Kidney (tissue), 14 donors: Measurements from ENCODE around the gene INHBE. TPM values are rescaled to one million over a fixed set of nuclear protein-coding genes. Genes with fewer than 3 reads are reported as not detected.

Source experiments
- DNase-seq, 5 donors: peaks; one replicate each; pipeline ENCODE4 v3.0.0-alpha.2; 2013 to 2020
- FAIRE-seq: peaks from 2 replicates; lab custom pipeline; 2012; peaks lifted over from hg19 to GRCh38; lab: Jason Lieb, UNC
- H3K27ac ChIP-seq, 2 donors: one replicate each; pipeline ENCODE4 v1.7.0; 2013; ENCODE audit warnings: low read depth in 2 of 2, low read length in 2 of 2, inconsistent platforms in 1 of 2
- H3K27me3 ChIP-seq: one replicate; pipeline ENCODE4 v1.7.1; 2013; ENCODE audit warnings: low read length, inconsistent platforms; ENCODE audit not compliant: control insufficient read depth, insufficient read depth
- H3K36me3 ChIP-seq, 3 donors: one replicate each; pipeline versions ENCODE4 v1.7.0 to v1.7.1; 2013; ENCODE audit warnings: low read length in 3 of 3, control low read depth in 1 of 3, inconsistent platforms in 1 of 3; ENCODE audit not compliant: insufficient read depth in 3 of 3, control insufficient read depth in 2 of 3
- H3K4me1 ChIP-seq, 3 donors: one replicate each; pipeline versions ENCODE4 v1.7.0 to v1.7.1; 2013; ENCODE audit warnings: low read length in 3 of 3, inconsistent platforms in 1 of 3, low read depth in 1 of 3; ENCODE audit not compliant: control insufficient read depth in 2 of 3, insufficient read depth in 2 of 3
- H3K4me3 ChIP-seq, 3 donors: one replicate each; pipeline versions ENCODE4 v1.7.0 to v1.8.1; 2013; ENCODE audit warnings: low read length in 3 of 3, control low read depth in 1 of 3, inconsistent platforms in 1 of 3
- H3K9ac ChIP-seq, 3 donors: one replicate each; pipeline versions ENCODE4 v1.7.0 to v1.7.1; 2013; ENCODE audit warnings: low read length in 3 of 3, control low read depth in 1 of 3, inconsistent platforms in 1 of 3
- H3K9me3 ChIP-seq, 3 donors: one replicate each; pipeline versions ENCODE4 v1.7.0 to v1.7.1; 2013; ENCODE audit warnings: low read length in 3 of 3, control low read depth in 1 of 3, inconsistent platforms in 1 of 3; ENCODE audit not compliant: control insufficient read depth in 2 of 3, insufficient read depth in 1 of 3
- intact Hi-C: fragments of 100-400 bp; cut with DNase I; formaldehyde crosslinking; loops from one replicate; pipeline ENCODE4 v1.11.1; 2022
- polyA plus RNA-seq: library from polyadenylated mRNA; stranded (reverse); fragments of 350-450 nt; fragmentation: Illumina TruSeq; extraction: RNeasy Lipid Tissue Mini Kit (QIAGEN cat#74804); gene quantifications from one replicate; pipeline ENCODE4 v1.2.3, GENCODE V29; 2014; ENCODE audit warnings: low read depth, low replicate concordance; ENCODE audit not compliant: insufficient read depth
- total RNA-seq: library from RNA; stranded (reverse); fragmentation: NEBNext Ultra II Directional; extraction: Animal tissue kit (Norgen Biotek cat#: 25700); gene quantifications from one replicate; pipeline ENCODE4 v1.2.1, GENCODE V29; 2021
- TF ChIP-seq, protein P1 (sequence below): IDR thresholded peaks from 3 replicates; pipeline ENCODE4 v1.5.1; 2012; ENCODE audit warnings: mild to moderate bottlenecking, moderate library complexity, borderline replicate concordance; ENCODE audit not compliant: insufficient read depth; ENCODE audit errors: extremely low read depth
- donor health status: control.
- donor health status: control.
- donor health status: control.
- donor health status: control.
- donor health status: control.
- donor health status: DM: yes; HTN: yes; CAD: no.
- donor health status: Normal renal cell carcinoma (clear cell type).

Gene INHBE
- total and polyA plus RNA-seq, 2 donors from 2014 or later: 0.19 to 0.30 TPM

DNA sequence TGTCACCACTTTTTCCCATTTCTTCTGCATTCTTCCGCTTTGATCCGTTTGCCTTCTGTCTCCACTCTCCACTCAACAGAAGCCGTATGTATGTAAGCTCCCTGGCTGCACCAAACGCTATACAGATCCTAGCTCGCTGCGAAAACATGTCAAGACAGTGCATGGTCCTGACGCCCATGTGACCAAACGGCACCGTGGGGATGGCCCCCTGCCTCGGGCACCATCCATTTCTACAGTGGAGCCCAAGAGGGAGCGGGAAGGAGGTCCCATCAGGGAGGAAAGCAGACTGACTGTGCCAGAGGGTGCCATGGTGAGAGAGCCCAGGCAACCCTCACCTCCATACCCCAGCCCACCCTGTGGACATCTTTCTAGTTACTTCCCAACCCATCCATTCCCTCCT lies 12.8 kb downstream of the INHBE start:
- TF ChIP-seq, protein P1, sequence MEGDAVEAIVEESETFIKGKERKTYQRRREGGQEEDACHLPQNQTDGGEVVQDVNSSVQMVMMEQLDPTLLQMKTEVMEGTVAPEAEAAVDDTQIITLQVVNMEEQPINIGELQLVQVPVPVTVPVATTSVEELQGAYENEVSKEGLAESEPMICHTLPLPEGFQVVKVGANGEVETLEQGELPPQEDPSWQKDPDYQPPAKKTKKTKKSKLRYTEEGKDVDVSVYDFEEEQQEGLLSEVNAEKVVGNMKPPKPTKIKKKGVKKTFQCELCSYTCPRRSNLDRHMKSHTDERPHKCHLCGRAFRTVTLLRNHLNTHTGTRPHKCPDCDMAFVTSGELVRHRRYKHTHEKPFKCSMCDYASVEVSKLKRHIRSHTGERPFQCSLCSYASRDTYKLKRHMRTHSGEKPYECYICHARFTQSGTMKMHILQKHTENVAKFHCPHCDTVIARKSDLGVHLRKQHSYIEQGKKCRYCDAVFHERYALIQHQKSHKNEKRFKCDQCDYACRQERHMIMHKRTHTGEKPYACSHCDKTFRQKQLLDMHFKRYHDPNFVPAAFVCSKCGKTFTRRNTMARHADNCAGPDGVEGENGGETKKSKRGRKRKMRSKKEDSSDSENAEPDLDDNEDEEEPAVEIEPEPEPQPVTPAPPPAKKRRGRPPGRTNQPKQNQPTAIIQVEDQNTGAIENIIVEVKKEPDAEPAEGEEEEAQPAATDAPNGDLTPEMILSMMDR: no peak
- no peak overlapping the region for H3K4me3 ChIP-seq
- no peaks in the 10 kb centered on the region for H3K9me3 ChIP-seq
- FAIRE-seq (no peak), DNase-seq (no peak)
- intact Hi-C loops: no loop called here
- no peak overlapping the region for H3K27ac ChIP-seq
- H3K27me3 ChIP-seq: no peaks in the 10 kb centered on the region
- H3K9ac ChIP-seq: no peak overlapping the region
- H3K4me1 ChIP-seq: no peaks in the 10 kb centered on the region
- H3K36me3 ChIP-seq: no peaks in the 10 kb centered on the region

DNA sequence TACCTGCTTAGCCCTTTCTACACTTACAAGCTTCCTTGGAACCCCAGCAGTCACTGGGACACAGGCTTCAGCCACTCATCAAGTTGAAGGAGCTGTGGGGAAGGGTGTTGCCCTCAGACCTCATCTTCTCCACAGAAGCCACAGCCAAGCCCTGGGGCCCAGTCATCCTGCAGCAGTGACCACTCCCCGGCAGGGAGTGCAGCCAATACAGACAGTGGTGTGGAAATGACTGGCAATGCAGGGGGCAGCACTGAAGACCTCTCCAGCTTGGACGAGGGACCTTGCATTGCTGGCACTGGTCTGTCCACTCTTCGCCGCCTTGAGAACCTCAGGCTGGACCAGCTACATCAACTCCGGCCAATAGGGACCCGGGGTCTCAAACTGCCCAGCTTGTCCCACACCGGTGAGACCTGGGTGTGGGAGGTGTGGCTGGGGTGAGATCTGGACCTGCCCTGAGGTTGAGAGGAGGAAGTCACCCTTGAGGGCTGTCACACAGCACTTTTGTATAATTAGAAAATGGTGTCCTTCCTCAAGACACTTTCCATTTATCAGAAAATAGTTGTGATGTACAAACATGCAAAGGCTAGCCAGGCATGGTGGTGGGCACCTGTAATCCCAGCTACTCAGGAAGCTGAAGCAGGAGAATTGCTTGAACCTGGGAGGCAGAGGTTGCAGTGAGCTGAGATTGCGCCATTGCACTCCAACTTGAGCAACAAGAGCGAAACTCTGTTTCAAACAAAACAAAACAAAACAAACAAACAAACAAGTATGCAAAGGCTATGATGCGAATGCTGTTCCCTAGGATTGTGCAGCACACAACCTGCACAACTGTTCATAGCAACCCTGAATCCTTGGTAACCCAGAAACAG lies 14.4 kb downstream of the INHBE start:
- TF ChIP-seq, protein P1: no peak
- H3K27me3 ChIP-seq: peaks cover 9% of the 10 kb centered on the region
- no peak overlapping the region for H3K27ac ChIP-seq
- intact Hi-C loops: no loop called here
- DNase-seq (no peak), FAIRE-seq (no peak)
- H3K4me3 ChIP-seq: no peak overlapping the region
- H3K9me3 ChIP-seq: no peaks in the 10 kb centered on the region
- H3K36me3 ChIP-seq: no peaks in the 10 kb centered on the region
- no peak overlapping the region for H3K9ac ChIP-seq
- H3K4me1 ChIP-seq: peaks cover 0 to under 1% (median 0%) of the 10 kb centered on the region in 3 donors

DNA sequence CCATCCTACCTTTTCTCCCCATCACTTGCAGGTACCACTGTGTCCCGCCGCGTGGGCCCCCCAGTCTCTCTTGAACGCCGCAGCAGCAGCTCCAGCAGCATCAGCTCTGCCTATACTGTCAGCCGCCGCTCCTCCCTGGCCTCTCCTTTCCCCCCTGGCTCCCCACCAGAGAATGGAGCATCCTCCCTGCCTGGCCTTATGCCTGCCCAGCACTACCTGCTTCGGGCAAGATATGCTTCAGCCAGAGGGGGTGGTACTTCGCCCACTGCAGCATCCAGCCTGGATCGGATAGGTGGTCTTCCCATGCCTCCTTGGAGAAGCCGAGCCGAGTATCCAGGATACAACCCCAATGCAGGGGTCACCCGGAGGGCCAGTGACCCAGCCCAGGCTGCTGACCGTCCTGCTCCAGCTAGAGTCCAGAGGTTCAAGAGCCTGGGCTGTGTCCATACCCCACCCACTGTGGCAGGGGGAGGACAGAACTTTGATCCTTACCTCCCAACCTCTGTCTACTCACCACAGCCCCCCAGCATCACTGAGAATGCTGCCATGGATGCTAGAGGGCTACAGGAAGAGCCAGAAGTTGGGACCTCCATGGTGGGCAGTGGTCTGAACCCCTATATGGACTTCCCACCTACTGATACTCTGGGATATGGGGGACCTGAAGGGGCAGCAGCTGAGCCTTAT lies 15.3 kb downstream of the INHBE start:
- Histone ChIP-seq H3K4me3 (no peak overlapping the region), H3K4me1 (peaks cover 0 to 7% (median 0%) of the 10 kb centered on the region in 3 donors), H3K27ac (no peak overlapping the region), H3K27me3 (peaks cover 14% of the 10 kb centered on the region), H3K9ac (no peak overlapping the region), H3K9me3 (no peaks in the 10 kb centered on the region), H3K36me3 (no peaks in the 10 kb centered on the region)
- TF ChIP-seq, protein P1: no peak
- FAIRE-seq (no peak), DNase-seq (no peak)
- intact Hi-C loops: no loop called here
